Activated CD4-positive, alpha-beta T cell treated with anti-CD3 and anti-CD28 coated beads, Interleukin-2, amount 10 ng/mL, durations not matched to agents 7 days and 5 days (primary cell): Measurements from ENCODE around the gene NPB. TPM values are rescaled to one million over a fixed set of nuclear protein-coding genes. Genes with fewer than 3 reads are reported as not detected.

Experiments used
- CTCF ChIA-PET: fragments of 350-600 bp; sonication (Branson Sonifier 250); formaldehyde crosslinking; loops from one replicate; lab custom pipeline; 2021; ENCODE audit warnings: antibody characterized with exemption; lab: Charles Lee
- POLR2A ChIA-PET: fragments of 350-600 bp; sonication (Branson Sonifier 250); formaldehyde crosslinking; loops from one replicate; lab custom pipeline; 2021; ENCODE audit warnings: antibody characterized with exemption; lab: Charles Lee
- DNase-seq: peaks from one replicate; pipeline ENCODE4 v3.0.0-alpha.2; 2020
- H3K27ac Mint-ChIP-seq: one replicate; pipeline ENCODE4 v1.8.0; 2021; ENCODE audit warnings: mild to moderate bottlenecking, moderate library complexity, mixed read lengths
- H3K27me3 Mint-ChIP-seq: one replicate; pipeline ENCODE4 v1.8.0; 2021; ENCODE audit warnings: mixed read lengths
- H3K36me3 Mint-ChIP-seq: one replicate; pipeline ENCODE4 v1.8.0; 2021; ENCODE audit warnings: low read depth, mixed read lengths
- H3K4me1 Mint-ChIP-seq: one replicate; pipeline ENCODE4 v1.8.0; 2021; ENCODE audit warnings: mixed read lengths
- H3K4me3 Mint-ChIP-seq: one replicate; pipeline ENCODE4 v1.8.0; 2021; ENCODE audit warnings: mild to moderate bottlenecking, moderate library complexity, mixed read lengths
- H3K9me3 Mint-ChIP-seq: one replicate; pipeline ENCODE4 v1.8.0; 2021; ENCODE audit warnings: mixed read lengths
- total RNA-seq, 2 experiments: library from RNA; stranded (reverse); gene quantifications; one replicate each; pipeline ENCODE4 v1.2.3, GENCODE V29; 2021

NPB gene
- total RNA-seq, 2 experiments from 2014 or later = 0.48 to 0.69 TPM

GRCh38 chr17:81939881-81940385 is 37.9 kb downstream of the NPB start:
- Mint-ChIP-seq H3K36me3 (no peaks in the 10 kb centered on the region), H3K27ac (no peak overlapping the region), H3K4me3 (no peak overlapping the region), H3K4me1 (peaks cover 14% of the 10 kb centered on the region), H3K27me3 (no peaks in the 10 kb centered on the region), H3K9me3 (no peaks in the 10 kb centered on the region)
- ChIA-PET CTCF (interaction anchor here (0.7 to 5.5 kb wide), 3 partner anchors 12 to 20 kb away, joined by 3 to 32 read pairs (median 4); partner anchors contain the start of genes MAFG and NOTUM), POLR2A (no interaction called here)
- DNase-seq = no peak

GRCh38 chr17:81940538-81941483 is 38.8 kb downstream of the NPB start:
- Mint-ChIP-seq H3K27ac (no peak overlapping the region), H3K36me3 (no peaks in the 10 kb centered on the region), H3K27me3 (no peaks in the 10 kb centered on the region), H3K4me1 (peaks cover 11% of the 10 kb centered on the region), H3K4me3 (no peak overlapping the region), H3K9me3 (no peaks in the 10 kb centered on the region)
- CTCF ChIA-PET = interaction anchor here (0.7 to 5.5 kb wide), 3 partner anchors 13 to 19 kb away, joined by 3 to 32 read pairs (median 4); partner anchors contain the start of genes MAFG and NOTUM
- DNase-seq = no peak
- POLR2A ChIA-PET = no interaction called here

- no peaks in the 10 kb centered on the region for H3K36me3 Mint-ChIP-seq
- ChIA-PET CTCF (interaction anchor here (5.5 kb wide), 1 partner anchor 18 kb away, joined by 32 read pairs; the partner anchor contains the start of gene NOTUM), POLR2A (no interaction called here)
- no peak for DNase-seq
- no peaks in the 10 kb centered on the region for H3K9me3 Mint-ChIP-seq
- H3K27me3 Mint-ChIP-seq = no peaks in the 10 kb centered on the region
- no peak overlapping the region for H3K4me3 Mint-ChIP-seq
- H3K27ac Mint-ChIP-seq = no peak overlapping the region
- peaks cover 7% of the 10 kb centered on the region for H3K4me1 Mint-ChIP-seq
Observed at GRCh38 chr17:81941484-81942166, 39.6 kb downstream of the NPB start.

- H3K27me3 Mint-ChIP-seq = no peaks in the 10 kb centered on the region
- CTCF ChIA-PET = interaction anchor here (5.5 kb wide), 1 partner anchor 18 kb away, joined by 32 read pairs; the partner anchor contains the start of gene NOTUM
- no peaks in the 10 kb centered on the region for H3K36me3 Mint-ChIP-seq
- H3K9me3 Mint-ChIP-seq = no peaks in the 10 kb centered on the region
- H3K27ac Mint-ChIP-seq = no peak overlapping the region
- POLR2A ChIA-PET = no interaction called here
- no peak overlapping the region for H3K4me3 Mint-ChIP-seq
- H3K4me1 Mint-ChIP-seq = peaks cover 6% of the 10 kb centered on the region
- DNase-seq = no peak
Observed at GRCh38 chr17:81942167-81942553, 40.1 kb downstream of the NPB start.

GRCh38 chr17:81944858-81945257 is 42.8 kb downstream of the NPB start:
- Mint-ChIP-seq H3K4me3 (no peak overlapping the region), H3K27ac (no peak overlapping the region), H3K9me3 (no peaks in the 10 kb centered on the region), H3K4me1 (no peaks in the 10 kb centered on the region), H3K36me3 (no peaks in the 10 kb centered on the region), H3K27me3 (no peaks in the 10 kb centered on the region)
- no peak for DNase-seq
- ChIA-PET POLR2A (no interaction called here), CTCF (interaction anchor here (0.8 kb wide), 1 partner anchor 17 kb away, joined by 3 read pairs; no protein-coding TSS in a partner anchor)

- POLR2A ChIA-PET = no interaction called here
- peaks cover 3% of the 10 kb centered on the region for H3K4me1 Mint-ChIP-seq
Observed at GRCh38 chr17:81947189-81947588, 45.2 kb downstream of the NPB start, which contains the start of gene MYADML2. TSS of gene MYADML2 (minus strand) at chr17:81947233. CDS start at chr17:81941741, 5,492 bp downstream.

GRCh38 chr17:81948635-81949378 is 46.8 kb downstream of the NPB start:
- DNase-seq = no peak
- Mint-ChIP-seq H3K9me3 (no peaks in the 10 kb centered on the region), H3K36me3 (no peaks in the 10 kb centered on the region), H3K4me3 (no peak overlapping the region), H3K27ac (no peak overlapping the region), H3K27me3 (peaks cover 2% of the 10 kb centered on the region), H3K4me1 (peaks cover 3% of the 10 kb centered on the region)
- CTCF ChIA-PET = interaction anchor here (0.7 to 4.1 kb wide), 2 partner anchors 11 to 63 kb away, joined by 3 to 21 read pairs; partner anchors contain the start of gene NOTUM
- POLR2A ChIA-PET = no interaction called here

More at GRCh38 chr17:81947189-81947588, 45.2 kb downstream of the NPB start, which contains the start of gene MYADML2:
- no peaks in the 10 kb centered on the region for H3K9me3 Mint-ChIP-seq
- no peak for DNase-seq
- H3K27ac Mint-ChIP-seq = no peak within 1 kb of the TSS
- peaks cover 2% of the 10 kb centered on the region for H3K27me3 Mint-ChIP-seq
- no peak within 1 kb of the TSS for H3K4me3 Mint-ChIP-seq
- CTCF ChIA-PET = no interaction called here
- H3K36me3 Mint-ChIP-seq = no peaks in the 10 kb centered on the region

GRCh38 chr17:81950501-81950900 is 48.5 kb downstream of the NPB start:
- no peaks in the 10 kb centered on the region for H3K9me3 Mint-ChIP-seq
- H3K27me3 Mint-ChIP-seq = peaks cover 2% of the 10 kb centered on the region
- POLR2A ChIA-PET = no interaction called here
- DNase-seq = no peak
- H3K27ac Mint-ChIP-seq = no peak overlapping the region
- no peaks in the 10 kb centered on the region for H3K36me3 Mint-ChIP-seq
- no peak overlapping the region for H3K4me3 Mint-ChIP-seq
- H3K4me1 Mint-ChIP-seq = peaks cover 3% of the 10 kb centered on the region
- CTCF ChIA-PET = interaction anchor here (0.7 to 4.1 kb wide), 3 partner anchors 10 to 342 kb away, joined by 4 to 21 read pairs (median 6); partner anchors contain the start of gene NOTUM

GRCh38 chr17:81951785-81952684 is 50.0 kb downstream of the NPB start:
- no peak overlapping the region for H3K4me3 Mint-ChIP-seq
- H3K4me1 Mint-ChIP-seq = peaks cover 3% of the 10 kb centered on the region
- H3K9me3 Mint-ChIP-seq = no peaks in the 10 kb centered on the region
- ChIA-PET CTCF (interaction anchor here (0.8 to 4.1 kb wide), 2 partner anchors 8 to 289 kb away, joined by 4 to 21 read pairs; partner anchors contain the start of gene NOTUM), POLR2A (no interaction called here)
- peaks cover 2% of the 10 kb centered on the region for H3K27me3 Mint-ChIP-seq
- H3K36me3 Mint-ChIP-seq = no peaks in the 10 kb centered on the region
- DNase-seq = no peak
- H3K27ac Mint-ChIP-seq = peak overlapping the region; percentile 10
